Uterus (tissue), 2 donors: ENCODE results near the gene ACTL8.

Experiments
- POLR2A ChIP-seq, 2 donors: fragments of 450-650 bp; IDR thresholded peaks; one replicate each; pipeline ENCODE4 v1.6.1; 2016; ENCODE audit warnings: antibody characterized with exemption in 2 of 2, mild to moderate bottlenecking in 1 of 2, moderate library complexity in 1 of 2
- TF ChIP-seq, protein P1 (sequence below), 4 experiments: fragments of 200-600 bp in 2 of 4; fragments of 450-650 bp in 2 of 4; sonication (generic) in 2 of 4; IDR thresholded peaks; one replicate each; pipeline ENCODE4 v1.5.1; 2016 to 2019; ENCODE audit warnings: antibody characterized with exemption in 4 of 4, mild to moderate bottlenecking in 2 of 4, moderate library complexity in 1 of 4

GRCh38 chr1:17789926-17790325, 34.8 kb downstream of the ACTL8 start:
- TF ChIP-seq, protein P1, sequence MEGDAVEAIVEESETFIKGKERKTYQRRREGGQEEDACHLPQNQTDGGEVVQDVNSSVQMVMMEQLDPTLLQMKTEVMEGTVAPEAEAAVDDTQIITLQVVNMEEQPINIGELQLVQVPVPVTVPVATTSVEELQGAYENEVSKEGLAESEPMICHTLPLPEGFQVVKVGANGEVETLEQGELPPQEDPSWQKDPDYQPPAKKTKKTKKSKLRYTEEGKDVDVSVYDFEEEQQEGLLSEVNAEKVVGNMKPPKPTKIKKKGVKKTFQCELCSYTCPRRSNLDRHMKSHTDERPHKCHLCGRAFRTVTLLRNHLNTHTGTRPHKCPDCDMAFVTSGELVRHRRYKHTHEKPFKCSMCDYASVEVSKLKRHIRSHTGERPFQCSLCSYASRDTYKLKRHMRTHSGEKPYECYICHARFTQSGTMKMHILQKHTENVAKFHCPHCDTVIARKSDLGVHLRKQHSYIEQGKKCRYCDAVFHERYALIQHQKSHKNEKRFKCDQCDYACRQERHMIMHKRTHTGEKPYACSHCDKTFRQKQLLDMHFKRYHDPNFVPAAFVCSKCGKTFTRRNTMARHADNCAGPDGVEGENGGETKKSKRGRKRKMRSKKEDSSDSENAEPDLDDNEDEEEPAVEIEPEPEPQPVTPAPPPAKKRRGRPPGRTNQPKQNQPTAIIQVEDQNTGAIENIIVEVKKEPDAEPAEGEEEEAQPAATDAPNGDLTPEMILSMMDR (IDR thresholded peaks at IDR 0.05) = no peak
- no peak for TF ChIP-seq POLR2A (IDR thresholded peaks at IDR 0.05)
